ENCODE measurements around the gene MATCAP1. TPM values are rescaled to one million over a fixed set of nuclear protein-coding genes. Genes with fewer than 3 reads are reported as not detected.

MATCAP1 gene
- total and polyA plus RNA-seq, 2 donors (not counting 1 experiment from before 2014, with no cell fraction given): 16.6 to 28.4 TPM

DNA sequence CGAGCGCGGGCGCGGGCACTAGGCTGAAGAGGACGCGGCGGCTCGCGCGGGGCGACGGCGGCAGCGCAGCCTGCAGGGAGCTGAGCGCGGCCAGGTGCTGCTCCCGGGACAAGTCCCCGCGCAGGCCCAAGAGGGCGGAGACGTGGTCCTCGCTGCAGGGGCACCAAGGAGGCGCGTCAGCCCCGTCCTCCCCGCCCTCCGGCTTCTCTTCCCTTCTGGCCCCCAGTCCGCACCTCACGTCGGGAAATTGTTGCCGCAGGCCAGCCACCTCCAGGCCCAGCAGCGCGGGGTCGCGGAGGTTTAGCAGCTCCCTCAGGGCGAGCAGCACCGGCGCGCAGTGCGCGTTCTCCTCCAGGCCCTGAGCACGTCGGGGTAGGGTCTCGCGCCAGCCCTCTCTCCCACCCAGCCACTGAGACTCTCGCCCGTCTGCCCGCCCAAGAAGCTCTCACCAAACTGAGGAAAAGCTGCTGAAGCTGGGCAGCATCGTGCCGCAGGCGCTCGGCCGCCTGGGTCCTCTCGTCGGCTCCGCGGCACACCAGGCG is 761 bp upstream of the MATCAP1 start:
- H3K4me3 ChIP-seq (replicated peaks in 1 of 4; ENCODE audit: control extremely low read depth in 1 of 4, insufficient read depth in 1 of 4, low read depth in 3 of 4, low read length in 4 of 4): peak overlapping the region; percentile 24 to 67 (median 59)
- no peaks in the 10 kb centered on the region for H3K9me3 ChIP-seq (ENCODE audit: control insufficient read depth, insufficient read depth, low read depth, low read length)
- no peaks in the 10 kb centered on the region for H3K27me3 ChIP-seq (ENCODE audit: control insufficient read depth, insufficient read depth, low read length)
- H3K36me3 ChIP-seq (ENCODE audit: control insufficient read depth, insufficient read depth, low read length): peaks cover 3% of the 10 kb centered on the region
- DNase-seq (ENCODE audit: low read depth in 2 of 2): no peak
- H3K9ac ChIP-seq (ENCODE audit: insufficient read depth, low read length): no peak overlapping the region
- peaks cover 9% of the 10 kb centered on the region for H3K79me2 ChIP-seq (ENCODE audit: control insufficient read depth, insufficient read depth, low read length)
- peak; percentile 42 for TF ChIP-seq EZH2 (IDR thresholded peaks at IDR 0.05; ENCODE audit: low read length, missing control alignments)
- TF ChIP-seq, protein P1, sequence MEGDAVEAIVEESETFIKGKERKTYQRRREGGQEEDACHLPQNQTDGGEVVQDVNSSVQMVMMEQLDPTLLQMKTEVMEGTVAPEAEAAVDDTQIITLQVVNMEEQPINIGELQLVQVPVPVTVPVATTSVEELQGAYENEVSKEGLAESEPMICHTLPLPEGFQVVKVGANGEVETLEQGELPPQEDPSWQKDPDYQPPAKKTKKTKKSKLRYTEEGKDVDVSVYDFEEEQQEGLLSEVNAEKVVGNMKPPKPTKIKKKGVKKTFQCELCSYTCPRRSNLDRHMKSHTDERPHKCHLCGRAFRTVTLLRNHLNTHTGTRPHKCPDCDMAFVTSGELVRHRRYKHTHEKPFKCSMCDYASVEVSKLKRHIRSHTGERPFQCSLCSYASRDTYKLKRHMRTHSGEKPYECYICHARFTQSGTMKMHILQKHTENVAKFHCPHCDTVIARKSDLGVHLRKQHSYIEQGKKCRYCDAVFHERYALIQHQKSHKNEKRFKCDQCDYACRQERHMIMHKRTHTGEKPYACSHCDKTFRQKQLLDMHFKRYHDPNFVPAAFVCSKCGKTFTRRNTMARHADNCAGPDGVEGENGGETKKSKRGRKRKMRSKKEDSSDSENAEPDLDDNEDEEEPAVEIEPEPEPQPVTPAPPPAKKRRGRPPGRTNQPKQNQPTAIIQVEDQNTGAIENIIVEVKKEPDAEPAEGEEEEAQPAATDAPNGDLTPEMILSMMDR (conservative IDR thresholded peaks at IDR 0.05 in 1 of 2, IDR thresholded peaks at IDR 0.05 in 1 of 2; ENCODE audit: low read depth in 1 of 2, low read length in 2 of 2): no peak
- H3K27ac ChIP-seq (ENCODE audit: insufficient read depth, low read length): no peak overlapping the region
- peak overlapping the region; percentile 84 for H3K4me2 ChIP-seq (ENCODE audit: extremely low read depth, insufficient read depth, low read length)
- H4K20me1 ChIP-seq (ENCODE audit: control insufficient read depth, extremely low read depth, insufficient read depth, low read length): no peaks in the 10 kb centered on the region
- H3K4me1 ChIP-seq (ENCODE audit: control insufficient read depth, extremely low read depth, insufficient read depth, low read length): peaks cover 24% of the 10 kb centered on the region
- no peak overlapping the region for H2AFZ ChIP-seq (ENCODE audit: low read length)

DNA sequence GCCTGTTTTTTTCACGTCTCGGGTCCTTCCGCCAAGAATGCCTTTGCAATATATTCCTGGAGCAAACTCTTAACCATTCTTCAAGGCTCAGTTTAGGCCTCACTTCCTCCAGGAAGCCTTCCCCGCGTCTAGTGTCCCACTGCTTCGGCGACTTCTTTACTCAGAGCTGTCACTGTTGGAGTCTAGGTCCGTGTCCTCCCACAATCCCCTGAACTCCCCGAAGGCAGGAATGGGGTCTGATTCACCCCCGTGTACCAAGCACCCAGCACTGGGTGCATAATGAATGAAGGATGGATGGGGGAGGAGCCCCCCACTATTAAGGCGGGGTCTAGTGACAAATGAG is 508 bp downstream of the MATCAP1 start:
- Histone ChIP-seq H3K4me1 (ENCODE audit: control insufficient read depth, extremely low read depth, insufficient read depth, low read length) (peaks cover 24% of the 10 kb centered on the region), H3K36me3 (ENCODE audit: control insufficient read depth, insufficient read depth, low read length) (peaks cover 5% of the 10 kb centered on the region), H3K27me3 (ENCODE audit: control insufficient read depth, insufficient read depth, low read length) (no peaks in the 10 kb centered on the region), H2AFZ (ENCODE audit: low read length) (peak overlapping the region; percentile 9), H3K4me2 (ENCODE audit: extremely low read depth, insufficient read depth, low read length) (peak overlapping the region; percentile 82), H3K9ac (ENCODE audit: insufficient read depth, low read length) (peak overlapping the region; percentile 17), H4K20me1 (ENCODE audit: control insufficient read depth, extremely low read depth, insufficient read depth, low read length) (no peaks in the 10 kb centered on the region), H3K79me2 (ENCODE audit: control insufficient read depth, insufficient read depth, low read length) (peaks cover 9% of the 10 kb centered on the region), H3K9me3 (ENCODE audit: control insufficient read depth, insufficient read depth, low read depth, low read length) (no peaks in the 10 kb centered on the region), H3K27ac (ENCODE audit: insufficient read depth, low read length) (peak overlapping the region; percentile 98), H3K4me3 (replicated peaks in 1 of 4; ENCODE audit: control extremely low read depth in 1 of 4, insufficient read depth in 1 of 4, low read depth in 3 of 4, low read length in 4 of 4) (peak overlapping the region; percentile 55 to 89 (median 65))
- TF ChIP-seq EZH2 (IDR thresholded peaks at IDR 0.05; ENCODE audit: low read length, missing control alignments): no peak
- TF ChIP-seq, protein P1 (conservative IDR thresholded peaks at IDR 0.05 in 1 of 2, IDR thresholded peaks at IDR 0.05 in 1 of 2; ENCODE audit: low read depth in 1 of 2, low read length in 2 of 2): no peak
- DNase-seq (ENCODE audit: low read depth in 2 of 2): no peak

DNA sequence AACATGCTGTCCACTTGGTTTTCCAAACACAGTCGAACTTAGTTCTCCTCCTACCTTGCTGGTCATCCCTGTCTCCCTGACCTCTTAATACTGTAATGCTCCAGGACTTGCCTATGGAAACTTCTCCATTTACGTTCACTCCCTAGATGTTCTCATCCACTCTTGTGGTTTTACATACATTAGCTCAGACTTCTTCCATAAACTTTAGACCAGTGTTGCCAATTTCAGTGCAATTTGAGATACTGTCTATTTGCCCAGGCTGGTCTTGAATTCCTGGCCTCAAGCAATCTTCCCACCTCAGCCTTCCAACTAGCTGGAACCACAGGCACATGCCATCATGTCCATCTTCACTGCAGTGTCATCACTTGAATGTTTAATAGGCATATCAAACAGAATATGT is 1.5 kb downstream of the MATCAP1 start:
- DNase-seq (ENCODE audit: low read depth in 2 of 2): no peak
- Histone ChIP-seq H3K27ac (ENCODE audit: insufficient read depth, low read length) (no peak overlapping the region), H3K9me3 (ENCODE audit: control insufficient read depth, insufficient read depth, low read depth, low read length) (no peaks in the 10 kb centered on the region), H3K4me2 (ENCODE audit: extremely low read depth, insufficient read depth, low read length) (peak overlapping the region; percentile 82), H4K20me1 (ENCODE audit: control insufficient read depth, extremely low read depth, insufficient read depth, low read length) (no peaks in the 10 kb centered on the region), H3K79me2 (ENCODE audit: control insufficient read depth, insufficient read depth, low read length) (peaks cover 9% of the 10 kb centered on the region), H3K4me3 (replicated peaks in 1 of 4; ENCODE audit: control extremely low read depth in 1 of 4, insufficient read depth in 1 of 4, low read depth in 3 of 4, low read length in 4 of 4) (peak overlapping the region; percentile 55 to 89 (median 65)), H3K9ac (ENCODE audit: insufficient read depth, low read length) (no peak overlapping the region), H2AFZ (ENCODE audit: low read length) (no peak overlapping the region), H3K27me3 (ENCODE audit: control insufficient read depth, insufficient read depth, low read length) (no peaks in the 10 kb centered on the region), H3K36me3 (ENCODE audit: control insufficient read depth, insufficient read depth, low read length) (peaks cover 5% of the 10 kb centered on the region), H3K4me1 (ENCODE audit: control insufficient read depth, extremely low read depth, insufficient read depth, low read length) (peaks cover 24% of the 10 kb centered on the region)
- TF ChIP-seq EZH2 (IDR thresholded peaks at IDR 0.05; ENCODE audit: low read length, missing control alignments): no peak
- TF ChIP-seq, protein P1 (conservative IDR thresholded peaks at IDR 0.05 in 1 of 2, IDR thresholded peaks at IDR 0.05 in 1 of 2; ENCODE audit: low read depth in 1 of 2, low read length in 2 of 2): no peak

All from fibroblast of lung (primary cell).